ENCODE measurements around the gene KRTAP4-11.
"Not testable (repeated sequence)": the region's sequence is repeated elsewhere in the genome, so short reads cannot be mapped to it uniquely, and the experiment has no call there.

The KRTAP4-11 gene

GRCh38 chr17:41123292-41123990 lies 5.3 kb upstream of the KRTAP4-11 start:
- DNase-seq: not testable (repeated sequence)

- DNase-seq: no peak
These were observed 3.6 kb upstream of the KRTAP4-11 start for GRCh38 chr17:41121742-41122141.

GRCh38 chr17:41119696-41120690 lies 1.8 kb upstream of the KRTAP4-11 start:
- not testable (repeated sequence) for DNase-seq

GRCh38 chr17:41118721-41119120 lies 548 bp upstream of the KRTAP4-11 start:
- no peak for DNase-seq

- no peak for DNase-seq
These were observed 1.9 kb downstream of the KRTAP4-11 start for GRCh38 chr17:41116297-41116696.

- no peak for DNase-seq
These were observed 6.9 kb downstream of the KRTAP4-11 start for GRCh38 chr17:41111151-41111885.

GRCh38 chr17:41108728-41109386 lies 9.3 kb downstream of the KRTAP4-11 start:
- not testable (repeated sequence) for DNase-seq

- DNase-seq: no peak
These were observed 10.2 kb downstream of the KRTAP4-11 start for GRCh38 chr17:41107941-41108450.

- not testable (repeated sequence) for DNase-seq
These were observed 12.8 kb downstream of the KRTAP4-11 start, which contains the start of gene KRTAP4-9 for GRCh38 chr17:41105347-41105746. TSS of gene KRTAP4-9 (plus strand) at chr17:41105389. CDS start at chr17:41105389, 0 bp downstream.

- not testable (repeated sequence) for DNase-seq
These were observed 13.7 kb downstream of the KRTAP4-11 start for GRCh38 chr17:41104386-41105038.

GRCh38 chr17:41103896-41104295 lies 14.3 kb downstream of the KRTAP4-11 start:
- DNase-seq: no peak

- no peak for DNase-seq
These were observed 16.4 kb downstream of the KRTAP4-11 start, which contains the start of gene KRTAP4-16 for GRCh38 chr17:41101586-41102259. TSS of gene KRTAP4-16 (minus strand) at chr17:41102209. CDS start at chr17:41102209, 0 bp downstream.

- DNase-seq: not testable (repeated sequence)
These were observed 18.3 kb downstream of the KRTAP4-11 start for GRCh38 chr17:41099682-41100480.

GRCh38 chr17:41098481-41098880 lies 19.7 kb downstream of the KRTAP4-11 start:
- DNase-seq: no peak

GRCh38 chr17:41098042-41098441 lies 20.1 kb downstream of the KRTAP4-11 start, which contains the start of gene KRTAP4-8:
TSS of gene KRTAP4-8 (minus strand) at chr17:41098142. CDS start at chr17:41098084, 58 bp downstream.
- DNase-seq: no peak

- no peak for DNase-seq
These were observed 22.1 kb downstream of the KRTAP4-11 start for GRCh38 chr17:41096055-41096454.

GRCh38 chr17:41088760-41089352 lies 29.3 kb downstream of the KRTAP4-11 start:
- DNase-seq: not testable (repeated sequence)

- not testable (repeated sequence) for DNase-seq
These were observed 33.9 kb downstream of the KRTAP4-11 start, which contains the start of gene KRTAP4-7 for GRCh38 chr17:41084100-41084856. TSS of gene KRTAP4-7 (plus strand) at chr17:41084150. CDS start at chr17:41084207, 57 bp downstream.

Data from stimulated activated CD4-positive, alpha-beta T cell treated with anti-CD3 and anti-CD28 coated beads, Interleukin-2, amount 100 ng/mL, for 24 hours (primary cell).